GM12878 (cell line): ENCODE results near the gene DUSP8. TPM values are rescaled to one million over a fixed set of nuclear protein-coding genes. Genes with fewer than 3 reads are reported as not detected.
"Not testable (repeated sequence)": the region's sequence is repeated elsewhere in the genome, so short reads cannot be mapped to it uniquely, and the experiment has no call there.

Source experiments
- ATAC-seq: fragments of 200-7000 bp; cut with Tn5 transposase; 3 replicates; pipeline ENCODE4 v1.9.1; 2020; ENCODE audit warnings: mild to moderate bottlenecking, moderate library complexity
- BruUV-seq: library from RNA; stranded (reverse); fragments of 400-500 nt; replicated peaks from 2 replicates; lab custom pipeline; 2021; lab: Mats Ljungman, UMichigan
- CTCF ChIA-PET: fragments of 300-600 bp; sonication (Branson Sonifier 250); formaldehyde crosslinking; extraction: SDS; loops from one replicate; lab custom pipeline; 2021; ENCODE audit warnings: inconsistent platforms; lab: Yijun Ruan, JAX
- POLR2A ChIA-PET: fragments of 350-600 bp; formaldehyde crosslinking; extraction: SDS; loops from one replicate; lab custom pipeline; 2021; ENCODE audit warnings: inconsistent platforms; lab: Charles Lee
- RAD21 ChIA-PET: fragments of 300-600 bp; sonication (Branson Sonifier 250); formaldehyde crosslinking; loops from one replicate; lab custom pipeline; 2023; ENCODE audit warnings: antibody characterized with exemption; ENCODE audit not compliant: unreplicated experiment; lab: Charles Lee
- SMC1A ChIA-PET: fragments of 300-600 bp; sonication (Branson Sonifier 250); formaldehyde crosslinking; loops from one replicate; lab custom pipeline; 2023; ENCODE audit not compliant: unreplicated experiment, uncharacterized antibody; lab: Charles Lee
- DNase-seq: peaks from one replicate; pipeline ENCODE4 v3.0.0-alpha.2; 2011; ENCODE audit warnings: low read depth, low spot score
- FAIRE-seq: peaks from 3 replicates; lab custom pipeline; 2011; peaks lifted over from hg19 to GRCh38; lab: Jason Lieb, UNC
- H2AFZ ChIP-seq: 2 replicates; pipeline ENCODE4 v1.6.0; 2011; ENCODE audit warnings: low read depth, low read length, control low read depth; ENCODE audit not compliant: control insufficient read depth
- H3K27ac ChIP-seq: 2 replicates; pipeline ENCODE4 v1.5.1; 2011; ENCODE audit warnings: control low read depth; ENCODE audit not compliant: control insufficient read depth, insufficient read depth
- H3K27me3 ChIP-seq, 2 experiments: replicated peaks in 1 of 2; 2 replicates each; pipeline versions ENCODE4 v1.6.0 to v1.6.1; 2011; ENCODE audit warnings: low read length in 1 of 2; ENCODE audit not compliant: control insufficient read depth in 2 of 2, insufficient read depth in 2 of 2
- H3K36me3 ChIP-seq, 2 experiments: 2 replicates each; pipeline ENCODE4 v1.5.1; 2011; ENCODE audit warnings: low read length in 1 of 2; ENCODE audit not compliant: control insufficient read depth in 2 of 2, insufficient read depth in 2 of 2
- H3K4me1 ChIP-seq: 2 replicates; pipeline ENCODE4 v1.6.1; 2011; ENCODE audit warnings: mild to moderate bottlenecking, low read length, moderate library complexity, mixed read lengths; ENCODE audit not compliant: control insufficient read depth, insufficient read depth
- H3K4me2 ChIP-seq: 2 replicates; pipeline ENCODE4 v1.6.0; 2011; ENCODE audit warnings: control low read depth; ENCODE audit not compliant: control insufficient read depth, insufficient read depth
- H3K4me3 ChIP-seq: fragments of 200-600 bp; sonication (generic); 2 replicates; pipeline ENCODE4 v1.5.1; 2016
- H3K79me2 ChIP-seq: 2 replicates; pipeline ENCODE4 v1.6.0; 2011; ENCODE audit warnings: low read length; ENCODE audit not compliant: control insufficient read depth, insufficient read depth
- H3K9ac ChIP-seq: 2 replicates; pipeline ENCODE4 v1.8.0; 2011; ENCODE audit warnings: low read length, control low read depth, mixed read lengths; ENCODE audit not compliant: control insufficient read depth, insufficient read depth
- H3K9me3 ChIP-seq: replicated peaks from 3 replicates; pipeline ENCODE4 v1.5.1; 2011; ENCODE audit warnings: mild to moderate bottlenecking, low read length; ENCODE audit not compliant: control insufficient read depth, insufficient read depth
- H4K20me1 ChIP-seq: 2 replicates; pipeline ENCODE4 v1.6.0; 2011; ENCODE audit not compliant: control insufficient read depth, insufficient read depth
- ZNF622 ChIP-seq: fragments of 450-650 bp; IDR thresholded peaks from 2 replicates; pipeline ENCODE4 v1.6.1; 2017; ENCODE audit warnings: mild to moderate bottlenecking, inconsistent platforms
- WGBS: methylation state at CpG from one replicate; pipeline ENCODE4 v1.1.6; 2016; ENCODE audit warnings: low lambda C conversion rate; ENCODE audit not compliant: insufficient replicate concordance, insufficient coverage; ENCODE audit errors: missing lambda C conversion rate; 5-methylcytosine and 5-hydroxymethylcytosine counted together
- in situ Hi-C: fragments of 300-500 bp; cut with MboI; formaldehyde crosslinking; loops from 9 replicates; pipeline ENCODE4 v1.14.3; 2018; ENCODE audit warnings: mixed read lengths
- intact Hi-C: fragments of 100-400 bp; cut with micrococcal nuclease; formaldehyde crosslinking; loops from one replicate; pipeline ENCODE4 v1.14.2; 2022; ENCODE audit not compliant: unreplicated experiment
- polyA plus RNA-seq, 11 experiments: library from polyadenylated mRNA; depleted of rRNA in 4 of 11; unstranded in 6 of 11; stranded (reverse) in 5 of 11; fragments of >200 nt; fragmentation: Nextera tagmentation in 4 of 11; fragmentation: Illumina TruSeq in 1 of 11; extraction: Ambion mirVana in 4 of 11; extraction: Trizol in 1 of 11; gene quantifications; 1 replicate in 1 of 11; 2 replicates in 10 of 11; pipeline versions ENCODE4 v1.2.1 to v1.2.3, GENCODE V29; 2011 to 2016; ENCODE audit warnings: inconsistent platforms in 2 of 11, missing spikeins in 2 of 11, low read depth in 1 of 11
- total RNA-seq, 4 experiments: library from RNA; depleted of rRNA in 3 of 4; stranded (reverse); fragments of >200 nt in 3 of 4; fragmentation: Illumina TruSeq in 1 of 4; extraction: Trizol in 1 of 4; gene quantifications; 2 replicates each; pipeline versions ENCODE4 v1.2.1 to v1.2.3, GENCODE V29; 2013 to 2021
- TF ChIP-seq, protein P1 (sequence below): fragments of 450-650 bp; IDR thresholded peaks from 2 replicates; pipeline ENCODE4 v1.6.1; 2017; ENCODE audit warnings: antibody characterized with exemption, mild to moderate bottlenecking, moderate library complexity

Gene DUSP8
- total and polyA plus RNA-seq, 10 of the 15 experiments (the other 5 are each of a cell fraction or from before 2014, with no cell fraction given), result 0.04 to 1.7 (median 0.26) TPM; not detected in 6

DNA sequence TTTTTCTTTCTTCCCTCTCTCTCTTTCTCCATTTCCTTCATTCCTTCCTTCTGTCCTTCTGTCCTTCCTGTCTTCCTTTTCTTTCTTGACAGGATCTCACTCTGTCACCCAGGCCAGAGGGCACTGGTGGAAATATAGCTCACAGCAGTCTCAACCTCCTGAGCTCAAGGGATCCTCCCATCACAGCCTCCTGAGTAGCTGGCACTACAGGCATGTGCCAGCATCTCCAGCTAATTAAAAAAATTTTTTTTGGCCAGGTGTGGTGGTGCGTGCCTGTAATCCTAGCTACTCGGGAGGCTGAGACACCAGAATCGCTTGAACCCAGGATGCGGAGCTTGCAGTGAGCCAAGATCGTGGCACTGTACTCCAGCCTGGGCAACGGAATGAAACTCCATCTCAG, 4.8 kb upstream of the DUSP8 start:
- Histone ChIP-seq H3K9me3 (peaks cover 4% of the 10 kb centered on the region; the same call in 1 of the 3 replicates), H3K27me3 (peaks cover 0 to 8% of the 10 kb centered on the region in 2 experiments; a peak in 2 of 4 replicates), H3K36me3 (no peaks in the 10 kb centered on the region), H3K79me2 (no peaks in the 10 kb centered on the region), H3K9ac (no peak overlapping the region), H3K4me2 (no peak overlapping the region), H3K27ac (no peak overlapping the region), H4K20me1 (no peaks in the 10 kb centered on the region), H3K4me1 (no peaks in the 10 kb centered on the region), H2AFZ (no peak overlapping the region), H3K4me3 (no peak overlapping the region)
- in situ Hi-C loops (no loop called here), intact Hi-C loops (loop anchor here (10.0 kb wide), 2 partner anchors 272 to 462 kb away; partner anchors contain the start of gene TOLLIP)
- FAIRE-seq, result no peak
- POLR2A ChIA-PET, result no interaction called here
- no TSS peak for BruUV-seq
- SMC1A ChIA-PET, result interaction anchor here (1.1 kb wide), 1 partner anchor 56 kb away, joined by 3 read pairs; no protein-coding TSS in a partner anchor
- TF ChIP-seq, protein P1, sequence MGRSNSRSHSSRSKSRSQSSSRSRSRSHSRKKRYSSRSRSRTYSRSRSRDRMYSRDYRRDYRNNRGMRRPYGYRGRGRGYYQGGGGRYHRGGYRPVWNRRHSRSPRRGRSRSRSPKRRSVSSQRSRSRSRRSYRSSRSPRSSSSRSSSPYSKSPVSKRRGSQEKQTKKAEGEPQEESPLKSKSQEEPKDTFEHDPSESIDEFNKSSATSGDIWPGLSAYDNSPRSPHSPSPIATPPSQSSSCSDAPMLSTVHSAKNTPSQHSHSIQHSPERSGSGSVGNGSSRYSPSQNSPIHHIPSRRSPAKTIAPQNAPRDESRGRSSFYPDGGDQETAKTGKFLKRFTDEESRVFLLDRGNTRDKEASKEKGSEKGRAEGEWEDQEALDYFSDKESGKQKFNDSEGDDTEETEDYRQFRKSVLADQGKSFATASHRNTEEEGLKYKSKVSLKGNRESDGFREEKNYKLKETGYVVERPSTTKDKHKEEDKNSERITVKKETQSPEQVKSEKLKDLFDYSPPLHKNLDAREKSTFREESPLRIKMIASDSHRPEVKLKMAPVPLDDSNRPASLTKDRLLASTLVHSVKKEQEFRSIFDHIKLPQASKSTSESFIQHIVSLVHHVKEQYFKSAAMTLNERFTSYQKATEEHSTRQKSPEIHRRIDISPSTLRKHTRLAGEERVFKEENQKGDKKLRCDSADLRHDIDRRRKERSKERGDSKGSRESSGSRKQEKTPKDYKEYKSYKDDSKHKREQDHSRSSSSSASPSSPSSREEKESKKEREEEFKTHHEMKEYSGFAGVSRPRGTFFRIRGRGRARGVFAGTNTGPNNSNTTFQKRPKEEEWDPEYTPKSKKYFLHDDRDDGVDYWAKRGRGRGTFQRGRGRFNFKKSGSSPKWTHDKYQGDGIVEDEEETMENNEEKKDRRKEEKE, result no peak
- no peak for TF ChIP-seq ZNF622
- RAD21 ChIA-PET, result no interaction called here
- no peak for DNase-seq
- CTCF ChIA-PET, result interaction anchor here (0.8 to 1.0 kb wide), 2 partner anchors 9 to 374 kb away, joined by 3 read pairs; no protein-coding TSS in a partner anchor
- no peak for ATAC-seq
- WGBS, result 43% methylated on average over 6 of the region's 6 CpGs

DNA sequence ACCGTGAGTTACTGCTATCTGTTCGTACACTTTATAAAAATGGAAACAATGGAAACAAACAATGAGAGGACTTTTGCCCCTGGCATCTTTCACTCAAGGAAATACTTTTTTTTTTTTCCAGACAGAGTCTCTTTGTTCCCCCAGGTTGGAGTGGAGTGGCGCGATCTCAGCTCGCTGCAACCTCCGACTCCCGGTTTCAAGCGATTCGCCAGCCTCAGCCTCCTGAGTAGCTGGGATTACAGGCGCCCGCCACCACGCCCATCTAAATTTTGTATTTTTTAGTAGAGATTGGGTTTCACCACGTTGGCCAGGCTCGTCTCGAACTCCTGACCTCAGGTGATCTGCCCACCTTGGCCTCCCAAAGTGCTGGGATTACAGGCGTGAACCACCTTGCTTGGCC, 3.7 kb upstream of the DUSP8 start:
- H3K9me3 ChIP-seq, DNase-seq, H3K9ac ChIP-seq, H3K4me3 ChIP-seq, ATAC-seq, H3K4me1 ChIP-seq, POLR2A ChIA-PET, H3K36me3 ChIP-seq, H4K20me1 ChIP-seq, BruUV-seq, FAIRE-seq, H3K4me2 ChIP-seq, SMC1A ChIA-PET, H3K79me2 ChIP-seq, in situ Hi-C loops, H2AFZ ChIP-seq, H3K27me3 ChIP-seq, H3K27ac ChIP-seq: not testable (repeated sequence)
- WGBS, result 59% methylated on average over 16 of the region's 16 CpGs
- CTCF ChIA-PET, result interaction anchor here (1.4 to 2.4 kb wide), 7 partner anchors 11 to 373 kb away, joined by 3 to 12 read pairs (median 7); no protein-coding TSS in a partner anchor
- RAD21 ChIA-PET, result interaction anchor here (1.9 kb wide), 1 partner anchor 27 kb away, joined by 6 read pairs; no protein-coding TSS in a partner anchor
- intact Hi-C loops, result loop anchor here (2.0 to 10.0 kb wide), 4 partner anchors 123 to 461 kb away; partner anchors contain the start of gene TOLLIP
